NCI-H2029 treated with DMSO at 0.1 percent for 48 hours (cell line): ENCODE results near the gene TMEM132E.

Experiments
- DNase-seq: peaks from one replicate; lab custom pipeline; 2025; lab: John Stamatoyannopoulos, UW

TMEM132E gene

DNA sequence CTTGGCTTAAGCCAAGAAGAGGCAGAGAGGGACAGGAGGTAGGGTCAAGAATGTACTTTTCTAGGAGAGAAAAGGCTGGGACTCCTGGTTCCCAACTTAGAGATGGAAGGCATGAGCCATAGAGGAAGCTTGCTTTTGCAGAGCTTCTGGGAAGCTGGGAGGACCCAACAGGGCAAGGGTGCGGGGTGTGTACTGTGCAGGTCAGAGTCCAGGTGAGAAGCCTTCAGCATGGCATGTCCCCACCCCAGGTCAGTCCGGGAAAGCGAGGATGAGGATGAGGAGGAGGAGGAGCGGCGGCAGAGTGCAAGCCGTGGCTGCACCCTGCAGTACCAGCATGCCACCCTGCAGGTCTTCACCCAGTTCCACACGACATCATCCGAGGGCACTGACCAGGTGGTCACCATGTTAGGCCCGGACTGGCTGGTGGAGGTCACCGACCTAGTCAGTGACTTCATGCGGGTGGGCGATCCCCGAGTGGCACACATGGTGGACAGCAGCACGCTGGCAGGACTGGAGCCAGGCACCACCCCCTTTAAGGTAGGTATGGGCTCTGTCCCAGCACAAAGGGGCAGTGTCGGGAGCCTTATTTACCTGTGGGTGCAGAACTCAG lies 55.3 kb downstream of the TMEM132E start:
- no peak for DNase-seq

DNA sequence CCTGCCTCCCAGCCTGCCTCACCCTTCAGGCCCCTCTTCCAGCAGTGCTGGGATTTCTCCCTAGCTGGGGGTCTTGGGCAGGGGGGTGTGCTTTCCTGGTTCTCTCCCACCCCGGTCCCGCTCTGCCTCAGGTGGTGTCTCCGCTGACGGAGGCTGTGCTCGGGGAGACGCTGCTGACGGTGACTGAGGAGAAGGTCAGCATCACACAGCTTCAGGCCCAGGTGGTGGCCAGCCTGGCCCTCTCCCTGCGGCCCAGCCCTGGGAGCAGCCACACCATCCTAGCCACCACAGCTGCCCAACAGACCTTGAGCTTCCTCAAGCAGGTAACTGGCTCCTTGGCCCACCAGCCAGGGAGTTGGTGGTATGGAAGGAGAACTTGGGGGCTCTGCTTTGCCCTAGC lies 56.5 kb downstream of the TMEM132E start:
- DNase-seq: no peak

DNA sequence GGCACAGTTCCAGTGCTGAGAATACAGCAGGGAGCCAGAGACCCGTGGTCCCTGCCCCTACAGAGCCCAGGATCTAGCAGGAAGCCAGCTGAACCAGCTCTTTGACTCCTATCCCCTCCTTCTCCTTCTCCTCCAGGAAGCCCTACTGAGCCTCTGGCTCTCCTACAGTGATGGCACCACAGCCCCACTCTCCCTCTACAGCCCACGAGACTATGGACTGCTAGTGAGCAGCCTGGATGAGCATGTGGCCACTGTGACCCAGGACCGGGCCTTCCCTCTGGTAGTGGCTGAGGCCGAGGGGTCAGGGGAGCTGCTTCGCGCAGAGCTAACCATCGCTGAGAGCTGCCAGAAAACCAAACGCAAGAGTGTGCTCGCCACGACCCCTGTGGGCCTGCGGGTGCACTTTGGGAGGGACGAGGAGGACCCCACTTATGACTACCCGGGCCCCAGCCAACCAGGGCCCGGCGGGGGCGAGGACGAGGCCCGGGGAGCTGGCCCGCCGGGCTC lies 57.7 kb downstream of the TMEM132E start:
- no peak for DNase-seq

- DNase-seq: no peak
Measured at GRCh38 chr17:34637548-34638525, 58.5 kb downstream of the TMEM132E start.

- DNase-seq: no peak
Measured at GRCh38 chr17:34638526-34639260, 59.3 kb downstream of the TMEM132E start.

DNA sequence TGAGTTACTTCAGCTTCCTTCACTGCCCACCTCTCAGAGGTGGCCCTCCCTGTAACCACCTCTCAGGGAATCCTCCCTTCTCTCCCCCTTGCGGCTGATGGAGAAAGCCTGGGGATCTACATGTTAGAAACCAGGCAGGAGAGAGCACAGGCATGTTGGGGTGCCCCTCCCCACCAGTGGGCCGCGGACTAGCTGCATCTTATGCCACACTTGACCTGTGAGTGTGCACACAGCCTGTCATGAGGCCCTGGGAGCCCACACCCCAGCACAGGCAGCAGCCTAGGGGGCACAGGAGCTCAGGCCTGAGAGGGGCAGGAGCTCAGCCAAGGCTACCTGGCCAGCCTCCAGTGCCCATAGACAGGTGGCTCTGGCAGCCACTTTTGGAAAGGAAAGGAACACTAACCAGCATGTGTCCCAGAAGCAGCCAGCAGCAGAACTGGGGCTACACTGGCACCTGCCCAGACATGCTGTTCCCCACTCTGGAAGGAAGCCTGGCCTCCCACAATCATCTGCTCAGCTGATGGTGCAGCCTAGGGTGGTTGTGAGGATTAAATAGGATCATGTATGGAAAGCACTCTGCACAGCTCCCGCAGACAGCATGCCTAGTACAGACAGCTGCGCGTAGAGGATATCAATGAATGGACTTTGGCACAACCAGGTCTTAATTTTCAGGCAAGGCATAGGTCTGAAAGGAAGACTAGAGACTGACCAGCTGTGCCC lies 60.5 kb downstream of the TMEM132E start:
- peak; percentile 61 for DNase-seq

- DNase-seq: no peak
Measured at GRCh38 chr17:34641368-34641767, 62.0 kb downstream of the TMEM132E start.

DNA sequence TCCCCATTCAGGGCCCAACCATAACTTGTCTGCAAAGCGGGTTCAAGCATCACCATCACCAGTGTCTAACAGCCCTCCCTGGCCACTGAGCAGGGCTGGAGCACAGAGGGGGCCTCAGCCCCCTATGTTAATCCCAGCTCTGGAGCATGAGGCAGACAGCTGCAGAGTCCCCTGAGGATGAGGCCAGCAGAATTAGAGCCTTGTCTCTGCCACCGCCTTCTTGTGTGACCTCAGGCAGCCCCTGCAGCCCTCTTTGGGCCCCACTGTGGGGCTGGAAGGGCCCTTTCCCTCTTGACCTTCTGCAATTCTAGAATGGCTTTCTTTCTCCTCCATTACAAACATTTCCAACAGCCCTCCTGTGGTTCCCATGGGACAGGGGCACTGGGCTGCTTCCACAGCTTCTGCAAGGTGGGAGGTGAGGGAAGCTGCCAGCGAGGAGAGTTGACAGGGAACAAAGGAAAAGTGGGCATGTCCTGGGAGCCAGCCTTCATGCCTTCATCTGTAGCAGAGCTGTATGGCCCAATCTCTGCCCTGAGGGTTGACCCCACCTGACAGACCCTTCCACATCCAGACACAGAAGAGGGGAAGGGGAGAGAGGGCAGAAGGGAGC lies 65.7 kb downstream of the TMEM132E start:
- no peak for DNase-seq

- DNase-seq: peak; percentile 92
Measured at GRCh38 chr17:34645594-34645993, 66.2 kb downstream of the TMEM132E start.

- DNase-seq: no peak
Measured at GRCh38 chr17:34647511-34647910, 68.1 kb downstream of the TMEM132E start.

DNA sequence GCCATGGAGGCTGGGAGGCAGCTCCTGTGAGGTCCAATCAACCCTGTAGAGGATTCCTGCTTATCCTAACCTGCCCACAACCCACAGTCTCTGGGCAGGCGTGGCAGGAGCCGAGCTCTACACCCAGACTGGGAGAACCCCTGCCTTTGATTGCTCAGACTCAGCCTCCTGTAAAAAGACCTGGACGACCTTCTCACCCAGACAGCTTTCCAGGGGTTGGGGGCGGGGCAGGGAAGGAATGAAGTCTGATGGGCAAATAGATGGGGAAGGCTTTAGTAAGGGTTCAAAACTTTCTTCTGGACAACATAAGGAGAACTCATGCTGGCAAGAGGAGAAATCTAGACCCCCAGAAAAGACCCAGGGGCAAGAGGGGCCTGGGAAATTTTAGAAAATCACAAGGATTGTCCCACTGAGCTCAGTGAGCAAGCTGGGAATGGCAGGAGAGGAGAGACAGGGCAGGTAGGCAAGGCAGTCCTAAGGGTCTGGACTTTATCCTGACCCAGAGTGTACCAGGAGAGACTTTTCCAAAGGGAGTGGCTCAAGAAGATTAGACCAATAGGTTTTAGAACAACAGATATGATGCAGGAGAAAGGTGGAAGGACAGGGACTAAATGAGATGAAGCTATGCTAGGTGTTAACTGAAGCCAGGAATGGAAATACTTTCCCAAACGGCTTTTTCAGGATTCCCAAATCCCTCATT lies 70.8 kb downstream of the TMEM132E start:
- DNase-seq: no peak

DNA sequence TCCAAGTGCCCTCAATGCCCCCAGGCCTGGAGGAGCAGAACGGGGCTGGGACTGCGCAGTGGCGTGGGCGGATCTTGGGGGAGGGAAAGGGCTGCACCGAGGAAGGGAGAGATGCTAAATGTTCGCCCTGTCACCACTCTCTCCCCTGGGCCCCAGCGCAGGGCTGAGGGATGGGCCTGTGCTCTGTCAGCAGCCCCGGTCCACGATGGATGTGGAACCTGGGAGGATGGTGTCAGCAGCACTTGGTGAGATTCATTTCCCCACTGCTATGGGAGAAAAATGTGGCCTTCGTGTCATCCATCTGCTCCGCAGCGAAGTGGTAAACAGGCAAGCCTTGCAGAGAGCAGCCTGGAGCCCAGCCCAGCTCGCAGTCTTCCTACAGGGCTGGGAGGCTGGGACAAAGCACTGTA lies 72.0 kb downstream of the TMEM132E start:
- DNase-seq: no peak

- no peak for DNase-seq
Measured at GRCh38 chr17:34652021-34652555, 72.7 kb downstream of the TMEM132E start.

- no peak for DNase-seq
Measured at GRCh38 chr17:34653511-34653910, 74.1 kb downstream of the TMEM132E start.

DNA sequence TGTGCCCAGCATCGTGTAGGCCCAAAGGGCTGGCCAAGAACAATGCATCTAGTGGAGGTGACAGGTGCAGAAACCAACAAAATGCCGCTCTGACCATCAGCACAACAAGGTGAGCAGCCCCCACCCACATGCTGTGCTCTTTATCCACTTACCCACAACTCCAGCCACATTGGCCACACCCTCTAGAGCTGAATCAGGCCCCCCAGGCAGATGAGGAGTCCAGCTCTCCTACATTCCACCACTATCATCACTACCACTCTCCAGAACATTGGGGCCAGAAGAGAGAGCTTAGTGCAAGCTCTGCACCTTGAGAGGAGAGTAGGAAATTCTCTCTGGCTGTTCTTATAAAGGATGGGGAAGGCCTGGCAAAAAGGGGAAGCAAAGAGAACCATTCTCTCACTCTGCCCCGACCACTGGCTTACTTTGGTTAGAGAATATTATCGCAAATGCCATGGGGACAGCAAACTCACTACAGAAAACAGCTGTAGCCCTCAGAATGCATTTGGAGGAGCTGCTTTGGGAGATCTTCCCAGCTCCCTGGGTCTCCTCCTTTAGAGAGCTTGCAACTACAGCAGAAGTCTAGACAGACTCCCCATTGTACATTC lies 75.0 kb downstream of the TMEM132E start:
- no peak for DNase-seq

- no peak for DNase-seq
Measured at GRCh38 chr17:34654881-34655276, 75.5 kb downstream of the TMEM132E start.

DNA sequence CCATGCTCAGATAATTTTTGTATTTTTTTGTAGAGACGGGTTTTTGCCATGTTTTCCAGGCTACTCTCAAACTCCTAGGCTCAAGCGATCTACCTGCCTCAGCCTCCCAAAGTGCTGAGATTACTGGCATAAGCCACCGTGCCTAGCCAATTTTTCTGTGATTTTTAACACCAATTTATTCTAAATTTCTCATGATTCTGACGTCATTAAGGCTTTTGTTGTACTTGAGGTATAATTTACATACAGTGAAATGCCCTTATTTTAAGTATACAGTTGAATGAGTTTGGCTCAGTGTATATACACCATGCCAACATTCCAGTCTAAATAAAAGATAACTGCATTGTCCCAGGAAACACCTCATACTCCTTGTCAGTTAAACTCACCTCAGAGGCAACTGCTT lies 77.4 kb downstream of the TMEM132E start:
- no peak for DNase-seq

GRCh38 chr17:34658811-34659560 lies 79.6 kb downstream of the TMEM132E start:
- DNase-seq: peak; percentile 57

GRCh38 chr17:34663714-34664113 lies 84.3 kb downstream of the TMEM132E start:
- peak; percentile 27 for DNase-seq
